Fibroblast of lung (primary cell): Measurements from ENCODE around the gene HOXB13. TPM values are rescaled to one million over a fixed set of nuclear protein-coding genes. Genes with fewer than 3 reads are reported as not detected.

Experiments used
- DNase-seq, 2 donors: peaks; one replicate each; pipeline versions ENCODE4 v3.0.0 to v3.0.0-alpha.2; 2010; ENCODE audit warnings: low read depth in 2 of 2
- H2AFZ ChIP-seq: 2 replicates; pipeline ENCODE4 v1.5.1; 2012; ENCODE audit warnings: low read length, control low read depth, inconsistent platforms
- H3K27ac ChIP-seq: 2 replicates; pipeline ENCODE4 v1.5.1; 2011; ENCODE audit warnings: low read length, control low read depth; ENCODE audit not compliant: insufficient read depth
- H3K27me3 ChIP-seq: 2 replicates; pipeline ENCODE4 v1.5.1; 2011; ENCODE audit warnings: mild to moderate bottlenecking, low read length; ENCODE audit not compliant: control insufficient read depth, insufficient read depth
- H3K36me3 ChIP-seq: 2 replicates; pipeline ENCODE4 v1.5.1; 2011; ENCODE audit warnings: low read length; ENCODE audit not compliant: control insufficient read depth, insufficient read depth
- H3K4me1 ChIP-seq: 2 replicates; pipeline ENCODE4 v1.5.1; 2011; ENCODE audit warnings: low read length; ENCODE audit not compliant: control insufficient read depth, insufficient read depth; ENCODE audit errors: extremely low read depth
- H3K4me2 ChIP-seq: 2 replicates; pipeline ENCODE4 v1.5.1; 2011; ENCODE audit warnings: low read length, control low read depth; ENCODE audit not compliant: insufficient read depth; ENCODE audit errors: extremely low read depth
- H3K4me3 ChIP-seq, 4 experiments: fragments of 200-600 bp in 1 of 4; sonication (generic) in 1 of 4; replicated peaks in 1 of 4; 2 replicates each; pipeline ENCODE4 v1.5.1; 2011 to 2016; ENCODE audit warnings: low read length in 4 of 4, low read depth in 3 of 4, mild to moderate bottlenecking in 3 of 4, control low read depth in 2 of 4, inconsistent platforms in 1 of 4, mixed read lengths in 1 of 4; ENCODE audit not compliant: insufficient read depth in 1 of 4; ENCODE audit errors: control extremely low read depth in 1 of 4
- H3K79me2 ChIP-seq: 2 replicates; pipeline ENCODE4 v1.5.1; 2012; ENCODE audit warnings: mild to moderate bottlenecking, low read length, inconsistent platforms; ENCODE audit not compliant: control insufficient read depth, insufficient read depth
- H3K9ac ChIP-seq: 2 replicates; pipeline ENCODE4 v1.5.1; 2011; ENCODE audit warnings: mild to moderate bottlenecking, low read length, control low read depth; ENCODE audit not compliant: insufficient read depth
- H3K9me3 ChIP-seq: 2 replicates; pipeline ENCODE4 v1.5.1; 2012; ENCODE audit warnings: low read depth, low read length; ENCODE audit not compliant: control insufficient read depth, insufficient read depth
- H4K20me1 ChIP-seq: 2 replicates; pipeline ENCODE4 v1.5.1; 2011; ENCODE audit warnings: low read length; ENCODE audit not compliant: control insufficient read depth, insufficient read depth; ENCODE audit errors: extremely low read depth
- EZH2 ChIP-seq: IDR thresholded peaks from 2 replicates; pipeline ENCODE4 v1.5.1; 2012; ENCODE audit warnings: low read length, control low read depth, mild to moderate bottlenecking; ENCODE audit errors: missing control alignments
- polyA plus RNA-seq, 2 donors: library from polyadenylated mRNA; depleted of rRNA in 1 of 2; stranded (reverse) in 1 of 2; unstranded in 1 of 2; fragments of >200 nt; gene quantifications; 2 replicates each; pipeline ENCODE4 v1.2.1, GENCODE V29; 2011 to 2012; ENCODE audit warnings: missing spikeins in 1 of 2
- total RNA-seq: library from RNA; depleted of rRNA; stranded (reverse); fragments of >200 nt; gene quantifications from 2 replicates; pipeline ENCODE4 v1.2.1, GENCODE V29; 2014
- TF ChIP-seq, protein P1 (sequence below), 2 donors: IDR thresholded peaks in 1 of 2; conservative IDR thresholded peaks in 1 of 2; 1 replicate in 1 of 2; 2 replicates in 1 of 2; pipeline ENCODE4 v1.5.1; 2011 to 2012; ENCODE audit warnings: low read length in 2 of 2, control low read depth in 1 of 2, inconsistent platforms in 1 of 2, low read depth in 1 of 2, mild to moderate bottlenecking in 1 of 2

Gene HOXB13
- total and polyA plus RNA-seq, 2 donors (not counting 1 experiment from before 2014, with no cell fraction given): not detected

GRCh38 chr17:48761114-48761513 lies 32.6 kb upstream of the HOXB13 start:
- Histone ChIP-seq H3K4me2 (no peak overlapping the region), H3K9ac (no peak overlapping the region), H3K9me3 (no peaks in the 10 kb centered on the region), H3K27me3 (peaks cover 20% of the 10 kb centered on the region), H3K4me3 (no peak overlapping the region), H2AFZ (no peak overlapping the region), H3K4me1 (no peaks in the 10 kb centered on the region), H3K27ac (no peak overlapping the region), H4K20me1 (no peaks in the 10 kb centered on the region), H3K79me2 (no peaks in the 10 kb centered on the region), H3K36me3 (no peaks in the 10 kb centered on the region)
- DNase-seq: no peak
- TF ChIP-seq EZH2: no peak
- TF ChIP-seq, protein P1, sequence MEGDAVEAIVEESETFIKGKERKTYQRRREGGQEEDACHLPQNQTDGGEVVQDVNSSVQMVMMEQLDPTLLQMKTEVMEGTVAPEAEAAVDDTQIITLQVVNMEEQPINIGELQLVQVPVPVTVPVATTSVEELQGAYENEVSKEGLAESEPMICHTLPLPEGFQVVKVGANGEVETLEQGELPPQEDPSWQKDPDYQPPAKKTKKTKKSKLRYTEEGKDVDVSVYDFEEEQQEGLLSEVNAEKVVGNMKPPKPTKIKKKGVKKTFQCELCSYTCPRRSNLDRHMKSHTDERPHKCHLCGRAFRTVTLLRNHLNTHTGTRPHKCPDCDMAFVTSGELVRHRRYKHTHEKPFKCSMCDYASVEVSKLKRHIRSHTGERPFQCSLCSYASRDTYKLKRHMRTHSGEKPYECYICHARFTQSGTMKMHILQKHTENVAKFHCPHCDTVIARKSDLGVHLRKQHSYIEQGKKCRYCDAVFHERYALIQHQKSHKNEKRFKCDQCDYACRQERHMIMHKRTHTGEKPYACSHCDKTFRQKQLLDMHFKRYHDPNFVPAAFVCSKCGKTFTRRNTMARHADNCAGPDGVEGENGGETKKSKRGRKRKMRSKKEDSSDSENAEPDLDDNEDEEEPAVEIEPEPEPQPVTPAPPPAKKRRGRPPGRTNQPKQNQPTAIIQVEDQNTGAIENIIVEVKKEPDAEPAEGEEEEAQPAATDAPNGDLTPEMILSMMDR (conservative IDR thresholded peaks at IDR 0.05 in 1 of 2, IDR thresholded peaks at IDR 0.05 in 1 of 2; ENCODE audit: low read depth in 1 of 2, low read length in 2 of 2): no peak

DNA sequence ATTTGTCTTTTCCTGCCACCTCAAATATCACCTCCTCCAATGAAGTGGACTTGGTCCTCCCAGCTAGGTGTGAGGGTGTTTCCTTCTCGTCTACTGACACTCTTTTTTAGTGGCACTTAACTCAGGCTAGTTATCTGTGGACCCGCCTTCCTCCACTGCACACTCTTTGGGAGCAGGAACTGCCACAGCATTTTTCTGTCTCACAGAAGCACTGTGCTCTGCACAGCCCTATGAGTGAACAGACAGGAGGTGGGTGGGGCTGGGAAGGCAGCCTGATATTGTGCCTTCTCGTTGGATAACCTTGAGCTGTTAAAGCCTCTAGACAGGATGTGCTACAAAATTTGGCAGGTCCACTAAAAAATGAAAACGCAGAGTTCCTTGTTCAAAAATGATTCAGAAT lies 31.9 kb upstream of the HOXB13 start:
- DNase-seq: no peak
- no peaks in the 10 kb centered on the region for H3K79me2 ChIP-seq
- no peak for TF ChIP-seq EZH2
- TF ChIP-seq, protein P1 (conservative IDR thresholded peaks at IDR 0.05 in 1 of 2, IDR thresholded peaks at IDR 0.05 in 1 of 2; ENCODE audit: low read depth in 1 of 2, low read length in 2 of 2): no peak
- H3K27ac ChIP-seq: no peak overlapping the region
- no peak overlapping the region for H3K4me3 ChIP-seq
- no peak overlapping the region for H3K4me2 ChIP-seq
- no peaks in the 10 kb centered on the region for H4K20me1 ChIP-seq
- no peak overlapping the region for H3K9ac ChIP-seq
- H3K4me1 ChIP-seq: no peaks in the 10 kb centered on the region
- peaks cover 24% of the 10 kb centered on the region for H3K27me3 ChIP-seq
- no peak overlapping the region for H2AFZ ChIP-seq
- no peaks in the 10 kb centered on the region for H3K36me3 ChIP-seq
- no peaks in the 10 kb centered on the region for H3K9me3 ChIP-seq

- no peak for DNase-seq
- no peak overlapping the region for H3K4me3 ChIP-seq
- H3K4me1 ChIP-seq: peaks cover 1% of the 10 kb centered on the region
- H3K79me2 ChIP-seq: no peaks in the 10 kb centered on the region
- H3K36me3 ChIP-seq: no peaks in the 10 kb centered on the region
- no peaks in the 10 kb centered on the region for H3K9me3 ChIP-seq
- H2AFZ ChIP-seq: no peak overlapping the region
- H3K9ac ChIP-seq: no peak overlapping the region
- no peak overlapping the region for H3K27ac ChIP-seq
- TF ChIP-seq, protein P1 (conservative IDR thresholded peaks at IDR 0.05 in 1 of 2, IDR thresholded peaks at IDR 0.05 in 1 of 2; ENCODE audit: low read depth in 1 of 2, low read length in 2 of 2): no peak
- TF ChIP-seq EZH2: no peak
- no peak overlapping the region for H3K4me2 ChIP-seq
- H3K27me3 ChIP-seq: peaks cover 34% of the 10 kb centered on the region
- no peaks in the 10 kb centered on the region for H4K20me1 ChIP-seq
Observed at GRCh38 chr17:48759288-48759687, 30.7 kb upstream of the HOXB13 start.
